ENCODE data around the gene GRIN2A.

DNA sequence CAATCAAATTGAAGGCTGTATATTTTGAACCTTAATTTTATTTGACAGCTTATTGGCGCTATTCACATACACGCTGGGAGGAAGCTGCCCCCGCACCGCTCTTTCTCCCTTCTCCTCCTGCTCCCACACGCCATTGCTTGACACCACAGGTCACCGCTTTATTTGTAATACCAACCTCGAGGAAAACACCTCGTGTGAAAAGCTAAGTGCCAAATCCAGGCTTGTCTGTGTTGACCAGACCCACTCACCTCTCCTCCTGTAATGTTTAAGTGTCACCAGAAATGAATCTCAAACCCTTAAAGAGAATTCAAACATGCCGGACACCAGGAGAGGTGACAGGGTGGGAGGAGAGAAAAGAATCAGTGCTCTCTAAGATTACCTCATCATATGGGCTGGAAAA, 331.4 kb downstream of the GRIN2A start:
- TF ChIP-seq, protein P1, sequence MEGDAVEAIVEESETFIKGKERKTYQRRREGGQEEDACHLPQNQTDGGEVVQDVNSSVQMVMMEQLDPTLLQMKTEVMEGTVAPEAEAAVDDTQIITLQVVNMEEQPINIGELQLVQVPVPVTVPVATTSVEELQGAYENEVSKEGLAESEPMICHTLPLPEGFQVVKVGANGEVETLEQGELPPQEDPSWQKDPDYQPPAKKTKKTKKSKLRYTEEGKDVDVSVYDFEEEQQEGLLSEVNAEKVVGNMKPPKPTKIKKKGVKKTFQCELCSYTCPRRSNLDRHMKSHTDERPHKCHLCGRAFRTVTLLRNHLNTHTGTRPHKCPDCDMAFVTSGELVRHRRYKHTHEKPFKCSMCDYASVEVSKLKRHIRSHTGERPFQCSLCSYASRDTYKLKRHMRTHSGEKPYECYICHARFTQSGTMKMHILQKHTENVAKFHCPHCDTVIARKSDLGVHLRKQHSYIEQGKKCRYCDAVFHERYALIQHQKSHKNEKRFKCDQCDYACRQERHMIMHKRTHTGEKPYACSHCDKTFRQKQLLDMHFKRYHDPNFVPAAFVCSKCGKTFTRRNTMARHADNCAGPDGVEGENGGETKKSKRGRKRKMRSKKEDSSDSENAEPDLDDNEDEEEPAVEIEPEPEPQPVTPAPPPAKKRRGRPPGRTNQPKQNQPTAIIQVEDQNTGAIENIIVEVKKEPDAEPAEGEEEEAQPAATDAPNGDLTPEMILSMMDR (IDR thresholded peaks at IDR 0.05), result no peak
- TF ChIP-seq POLR2A (IDR thresholded peaks at IDR 0.05; ENCODE audit: low read depth), result no peak
- no peak for TF ChIP-seq EP300 (IDR thresholded peaks at IDR 0.05)
- TF ChIP-seq POLR2AphosphoS5 (IDR thresholded peaks at IDR 0.05), result no peak
